ENCODE data around the gene CRISP2.
"Not testable (repeated sequence)": the region's sequence is repeated elsewhere in the genome, so short reads cannot be mapped to it uniquely, and the experiment has no call there.

Gene CRISP2

GRCh38 chr6:49713346-49713745 is at the start of gene CRISP2:
Gene CRISP2, minus strand, starts transcription at chr6:49713543. Its CDS starts 4,347 bp downstream, at chr6:49709196.
- ATAC-seq (no peak), DNase-seq (no peak)

- no peak for DNase-seq
- no peak for ATAC-seq
Measured at GRCh38 chr6:49744259-49744658, 30.9 kb upstream of the CRISP2 start, which contains the start of gene CRISP3. Gene CRISP3, minus strand, starts transcription at chr6:49744388. Its CDS starts 21 bp downstream, at chr6:49744367.

- no peak for DNase-seq
- ATAC-seq, result no peak
Measured at GRCh38 chr6:49743429-49743828, 30.1 kb upstream of the CRISP2 start.

- no peak for ATAC-seq
Measured at GRCh38 chr6:49739423-49739822, 26.1 kb upstream of the CRISP2 start.

DNA sequence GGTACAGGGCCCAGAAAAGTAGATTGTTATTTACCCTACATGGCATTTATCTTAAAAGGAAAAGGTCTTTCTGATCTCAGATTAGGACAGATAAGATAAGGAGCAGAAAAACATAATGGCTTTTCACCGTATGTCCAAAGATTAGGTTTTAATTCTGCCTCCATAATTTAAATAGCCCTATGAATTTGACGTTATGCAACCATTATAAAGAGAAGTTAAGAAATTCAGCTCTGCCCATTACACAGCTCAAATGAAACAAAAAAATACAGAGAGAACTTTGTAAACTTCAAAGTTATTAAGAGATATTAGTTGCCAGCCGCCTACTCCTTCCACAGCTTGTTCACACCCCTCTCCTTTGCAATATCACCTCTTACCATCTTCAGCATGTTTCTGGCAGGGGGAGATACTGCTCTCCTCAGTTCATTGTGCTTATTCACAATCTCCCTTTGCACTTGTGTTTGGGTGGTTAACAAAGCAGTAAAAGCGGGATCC is 22.7 kb upstream of the CRISP2 start:
- no peak for DNase-seq
- ATAC-seq, result no peak

More at GRCh38 chr6:49739423-49739822, 26.1 kb upstream of the CRISP2 start:
- no peak for DNase-seq

GRCh38 chr6:49733680-49734079 is 20.3 kb upstream of the CRISP2 start:
- DNase-seq (no peak), ATAC-seq (no peak)

GRCh38 chr6:49732781-49733180 is 19.4 kb upstream of the CRISP2 start:
- DNase-seq (no peak), ATAC-seq (no peak)

DNA sequence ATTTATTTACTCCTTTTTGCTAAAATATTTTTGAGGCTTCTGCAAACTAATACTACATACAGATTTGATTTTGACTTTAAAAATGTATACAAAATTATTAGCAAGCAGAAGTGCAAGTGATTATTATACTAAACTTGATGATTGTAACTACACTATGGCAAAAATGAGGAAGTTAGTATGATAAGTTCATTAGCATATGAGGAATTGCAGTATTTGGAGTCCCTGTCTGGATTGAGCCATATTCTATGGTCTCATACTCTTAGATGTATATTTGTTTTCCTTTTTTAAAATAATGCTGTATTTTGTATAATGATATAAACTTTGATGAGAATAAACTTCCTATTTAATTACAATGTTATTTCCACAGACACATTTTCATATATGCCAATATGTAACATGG is 16.9 kb upstream of the CRISP2 start:
- ATAC-seq, result no peak
- no peak for DNase-seq

DNA sequence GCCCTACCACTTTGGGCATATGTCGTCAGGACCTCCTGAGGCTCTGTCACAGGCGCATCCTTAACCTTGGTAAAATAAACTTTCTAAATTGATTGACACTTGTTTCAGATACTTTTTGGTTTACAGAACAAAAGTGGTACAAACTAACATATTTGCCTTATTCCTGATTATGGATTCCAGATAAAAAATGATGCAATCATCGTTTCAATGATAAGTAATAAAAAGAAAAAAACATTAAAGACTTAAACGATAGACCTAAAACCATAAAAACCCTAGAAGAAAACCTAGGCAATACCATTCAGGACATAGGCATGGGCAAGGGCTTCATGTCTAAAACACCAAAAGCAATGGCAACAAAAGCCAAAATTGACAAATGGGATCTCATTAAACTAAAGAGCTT is 10.6 kb upstream of the CRISP2 start:
- not testable (repeated sequence) for ATAC-seq, DNase-seq

DNA sequence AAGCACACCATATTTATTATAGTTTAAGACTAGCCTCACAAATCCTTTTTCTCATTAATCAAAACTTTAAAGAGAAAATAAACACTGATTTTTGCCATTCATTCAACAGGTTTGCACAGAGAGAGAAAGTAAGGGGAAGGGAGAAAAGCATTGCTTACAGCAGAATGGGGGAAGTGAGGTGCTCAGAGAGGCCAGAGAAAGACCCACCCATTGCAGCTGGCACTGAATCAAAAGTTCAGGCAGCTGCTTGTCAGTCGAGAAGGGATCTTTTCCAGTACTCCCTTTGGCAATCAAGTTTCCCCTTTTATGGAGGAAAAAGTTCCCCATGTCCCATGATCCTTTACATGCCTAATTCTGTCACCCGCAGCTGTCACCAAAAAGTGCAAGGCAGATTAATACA is 8.0 kb upstream of the CRISP2 start:
- ATAC-seq (no peak), DNase-seq (no peak)

GRCh38 chr6:49720372-49720771 is 7.0 kb upstream of the CRISP2 start:
- ATAC-seq (no peak), DNase-seq (no peak)

DNA sequence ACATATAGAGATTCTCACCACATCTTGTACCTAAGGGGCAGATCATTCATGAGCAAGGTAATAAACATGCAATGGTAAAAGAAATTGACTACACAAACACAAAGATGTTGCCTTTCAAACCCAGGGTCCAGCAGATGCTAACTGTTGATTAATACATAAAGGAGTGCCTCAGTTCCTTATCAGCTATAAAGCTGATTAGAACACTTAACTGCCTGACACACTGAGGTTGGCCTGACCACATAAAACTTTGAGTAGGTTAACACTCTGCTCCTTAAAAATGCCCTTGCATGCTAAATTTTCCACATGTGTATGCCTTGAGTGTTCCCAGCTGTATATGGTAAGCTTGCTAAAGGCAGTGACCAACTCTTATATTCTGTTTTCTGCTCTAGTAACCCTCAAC is 14.9 kb downstream of the CRISP2 start:
- DNase-seq, result no peak
- ATAC-seq, result no peak

- no peak for ATAC-seq
- DNase-seq, result no peak
Measured at GRCh38 chr6:49693512-49693911, 19.8 kb downstream of the CRISP2 start.

DNA sequence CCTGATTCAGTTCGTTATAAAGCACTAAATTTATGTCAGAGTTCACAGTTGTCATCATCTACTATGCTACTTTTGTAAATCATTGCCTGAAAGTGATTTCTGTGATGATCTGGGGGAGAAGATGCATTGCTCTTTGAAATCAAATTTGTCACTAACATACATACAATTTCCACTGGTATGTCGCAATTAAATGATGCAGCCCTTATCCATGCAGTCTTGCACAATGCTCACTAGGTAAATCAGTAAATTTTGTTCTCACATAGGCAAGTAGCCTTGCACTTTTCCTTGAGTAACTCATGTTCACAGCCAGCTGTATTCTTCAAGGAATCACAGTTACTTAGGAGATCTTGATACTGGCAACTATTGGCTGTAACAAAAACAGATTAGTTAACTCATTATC is 20.8 kb downstream of the CRISP2 start:
- ATAC-seq, result no peak
- DNase-seq, result no peak

GRCh38 chr6:49676671-49677281 is 36.6 kb downstream of the CRISP2 start:
- DNase-seq (no peak), ATAC-seq (no peak)

DNA sequence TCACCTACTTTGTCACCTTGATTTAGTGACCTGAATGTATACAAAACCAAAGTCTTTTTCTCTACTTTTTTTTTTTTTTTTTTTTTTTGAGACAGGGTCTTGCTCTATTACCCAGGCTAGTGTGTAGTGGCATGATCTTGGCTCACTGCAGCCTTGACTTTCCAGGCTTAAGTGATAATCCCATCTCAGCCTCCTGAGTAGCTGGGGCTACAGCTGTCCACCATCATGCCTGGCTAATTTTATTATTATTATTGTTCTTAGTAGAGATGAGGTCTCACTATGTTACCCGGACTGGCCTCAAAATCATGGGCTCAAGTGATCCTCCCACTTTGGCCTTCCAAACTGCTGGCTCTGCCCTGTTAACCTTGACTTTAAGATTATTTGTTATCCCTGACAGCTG is 37.5 kb downstream of the CRISP2 start:
- ATAC-seq (no peak), DNase-seq (no peak)

GRCh38 chr6:49668083-49668511 is 45.2 kb downstream of the CRISP2 start:
- no peak for DNase-seq
- no peak for ATAC-seq

GRCh38 chr6:49666930-49667757 is 46.2 kb downstream of the CRISP2 start:
- DNase-seq, result no peak
- ATAC-seq, result no peak

GRCh38 chr6:49666480-49666879 is 46.9 kb downstream of the CRISP2 start:
- ATAC-seq (no peak), DNase-seq (no peak)

DNA sequence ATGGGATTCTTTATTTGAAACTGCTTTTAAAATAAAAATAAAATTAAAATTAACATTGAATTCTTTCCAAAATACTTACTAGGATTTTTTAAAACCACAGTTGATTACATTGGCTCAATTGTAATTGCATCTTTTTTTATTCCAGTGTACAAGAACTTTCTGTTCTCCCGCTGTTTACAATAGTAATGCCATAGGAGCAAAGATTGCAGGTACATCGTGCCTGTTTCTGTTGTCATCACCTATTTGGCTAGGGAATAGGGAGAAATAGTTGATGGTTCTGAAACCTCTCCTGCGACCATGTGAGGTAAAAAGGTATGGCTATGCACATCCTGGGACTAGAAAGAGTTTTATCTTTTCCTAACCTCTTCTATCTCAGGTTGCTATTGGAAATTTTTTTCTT is 48.5 kb downstream of the CRISP2 start:
- DNase-seq, result no peak
- no peak for ATAC-seq

GRCh38 chr6:49664054-49664453 is 49.3 kb downstream of the CRISP2 start:
- ATAC-seq, DNase-seq: not testable (repeated sequence)

DNA sequence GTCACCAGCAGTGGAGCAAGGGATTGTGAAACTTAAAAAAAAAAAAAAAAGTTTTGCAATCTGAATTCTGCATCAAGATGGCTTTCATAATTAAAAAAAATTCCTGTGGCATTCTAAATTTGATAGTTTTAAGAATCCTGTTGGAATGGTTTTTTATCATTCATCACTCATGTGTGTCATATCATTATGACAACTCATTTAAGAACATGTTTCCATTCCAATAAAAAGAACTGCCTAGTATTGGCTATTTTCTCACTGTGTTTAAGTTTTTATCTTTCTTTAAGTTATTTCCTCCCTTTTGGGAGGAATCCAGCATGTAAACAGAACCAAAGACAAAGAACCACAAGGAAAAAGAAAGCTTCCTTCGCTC is 50.5 kb downstream of the CRISP2 start:
- ATAC-seq, result no peak
- DNase-seq, result no peak

DNA sequence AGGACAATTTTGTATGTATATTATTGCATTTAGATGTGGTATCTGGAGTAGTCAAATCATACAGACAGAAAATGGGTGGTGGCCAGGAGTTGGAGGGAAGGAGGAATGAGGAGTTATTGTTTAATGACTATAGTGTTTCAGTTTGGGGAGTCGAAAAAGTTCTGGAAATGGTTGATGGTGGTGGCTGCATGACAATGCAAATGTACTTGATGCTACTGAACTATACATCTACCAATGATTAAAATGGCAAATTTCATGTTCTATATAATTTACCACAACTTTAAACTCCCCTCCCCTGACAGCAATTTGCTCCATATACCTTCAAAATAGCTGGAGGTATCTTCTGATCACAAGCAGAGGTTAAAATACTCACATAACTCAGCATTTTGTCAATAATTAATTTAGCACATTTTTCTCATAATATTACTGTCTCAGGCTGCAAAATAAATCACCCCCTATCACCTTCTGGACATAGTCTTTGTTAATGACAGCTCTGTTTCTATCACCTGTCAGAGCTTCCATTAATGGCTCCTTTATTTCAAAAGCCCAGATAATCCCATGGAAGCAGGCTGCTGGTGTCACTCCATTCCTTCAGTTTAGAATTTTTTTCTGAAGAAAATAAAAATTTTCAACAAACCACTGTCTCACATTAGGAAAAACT is 51.0 kb downstream of the CRISP2 start:
- DNase-seq (no peak), ATAC-seq (no peak)
